ENCODE data around the gene MYO16. TPM values are rescaled to one million over a fixed set of nuclear protein-coding genes. Genes with fewer than 3 reads are reported as not detected.

The MYO16 gene
- total RNA-seq, 1 experiment from 2014 or later = 0.49 TPM

DNA sequence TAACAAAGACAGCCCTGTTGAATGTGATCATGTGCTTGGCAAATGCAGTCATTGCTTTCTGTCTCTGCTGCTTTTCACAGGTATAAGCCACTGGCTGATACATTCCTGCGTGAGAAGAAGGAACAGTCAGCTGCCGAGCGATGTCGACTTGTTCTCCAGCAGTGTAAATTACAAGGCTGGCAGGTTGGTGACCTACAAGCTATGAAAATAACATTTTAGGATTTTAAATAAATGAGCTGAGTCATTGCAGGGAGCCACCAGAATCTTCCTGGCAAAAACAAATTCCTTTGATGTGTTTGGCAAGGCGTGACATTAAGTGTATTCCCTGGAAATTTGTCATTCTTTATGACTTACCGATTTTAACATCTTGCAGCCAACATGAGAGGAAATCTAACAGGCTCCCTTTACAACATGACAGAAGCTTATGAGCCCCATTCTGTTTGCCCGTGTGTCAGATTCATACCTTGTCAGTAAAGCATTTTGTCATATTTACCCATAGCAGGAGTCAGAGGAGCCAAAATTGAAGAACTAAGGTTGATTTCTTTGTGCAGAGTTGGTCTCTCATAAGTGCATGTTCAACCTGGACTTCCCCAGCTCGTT lies 471.4 kb downstream of the MYO16 start:
- intact Hi-C loops (cut with micrococcal nuclease; ENCODE audit: unreplicated experiment) = no loop called here
- H3K9me3 ChIP-seq (ENCODE audit: low read depth, low read length, poor library complexity, severe bottlenecking) = no peaks in the 10 kb centered on the region
- no peak overlapping the region for H3K27ac ChIP-seq (ENCODE audit: low read depth, low read length, poor library complexity, severe bottlenecking)
- no peaks in the 10 kb centered on the region for H3K27me3 ChIP-seq (replicated peaks; ENCODE audit: insufficient read depth, low read depth, low read length, poor library complexity)
- TF ChIP-seq, protein P1, sequence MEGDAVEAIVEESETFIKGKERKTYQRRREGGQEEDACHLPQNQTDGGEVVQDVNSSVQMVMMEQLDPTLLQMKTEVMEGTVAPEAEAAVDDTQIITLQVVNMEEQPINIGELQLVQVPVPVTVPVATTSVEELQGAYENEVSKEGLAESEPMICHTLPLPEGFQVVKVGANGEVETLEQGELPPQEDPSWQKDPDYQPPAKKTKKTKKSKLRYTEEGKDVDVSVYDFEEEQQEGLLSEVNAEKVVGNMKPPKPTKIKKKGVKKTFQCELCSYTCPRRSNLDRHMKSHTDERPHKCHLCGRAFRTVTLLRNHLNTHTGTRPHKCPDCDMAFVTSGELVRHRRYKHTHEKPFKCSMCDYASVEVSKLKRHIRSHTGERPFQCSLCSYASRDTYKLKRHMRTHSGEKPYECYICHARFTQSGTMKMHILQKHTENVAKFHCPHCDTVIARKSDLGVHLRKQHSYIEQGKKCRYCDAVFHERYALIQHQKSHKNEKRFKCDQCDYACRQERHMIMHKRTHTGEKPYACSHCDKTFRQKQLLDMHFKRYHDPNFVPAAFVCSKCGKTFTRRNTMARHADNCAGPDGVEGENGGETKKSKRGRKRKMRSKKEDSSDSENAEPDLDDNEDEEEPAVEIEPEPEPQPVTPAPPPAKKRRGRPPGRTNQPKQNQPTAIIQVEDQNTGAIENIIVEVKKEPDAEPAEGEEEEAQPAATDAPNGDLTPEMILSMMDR (conservative IDR thresholded peaks at IDR 0.05; ENCODE audit: low read depth, low read length) = no peak
- no peak for TF ChIP-seq EZH2 (IDR thresholded peaks at IDR 0.05; ENCODE audit: borderline replicate concordance, low read depth, low read length, poor library complexity, severe bottlenecking)
- H3K36me3 ChIP-seq (ENCODE audit: insufficient read depth, low read length, poor library complexity, severe bottlenecking) = no peaks in the 10 kb centered on the region
- no peak overlapping the region for H3K4me3 ChIP-seq (ENCODE audit: low read depth, low read length, poor library complexity, severe bottlenecking)
- H3K4me1 ChIP-seq (ENCODE audit: insufficient read depth, low read length, poor library complexity, severe bottlenecking) = peaks cover 12% of the 10 kb centered on the region
- POLR2A ChIA-PET (ENCODE audit: low non-redundant PET) = no interaction called here
- CTCF ChIA-PET = no interaction called here
- no peak for DNase-seq (ENCODE audit: low spot score)
- BruUV-seq (replicated peaks) = no TSS peak

DNA sequence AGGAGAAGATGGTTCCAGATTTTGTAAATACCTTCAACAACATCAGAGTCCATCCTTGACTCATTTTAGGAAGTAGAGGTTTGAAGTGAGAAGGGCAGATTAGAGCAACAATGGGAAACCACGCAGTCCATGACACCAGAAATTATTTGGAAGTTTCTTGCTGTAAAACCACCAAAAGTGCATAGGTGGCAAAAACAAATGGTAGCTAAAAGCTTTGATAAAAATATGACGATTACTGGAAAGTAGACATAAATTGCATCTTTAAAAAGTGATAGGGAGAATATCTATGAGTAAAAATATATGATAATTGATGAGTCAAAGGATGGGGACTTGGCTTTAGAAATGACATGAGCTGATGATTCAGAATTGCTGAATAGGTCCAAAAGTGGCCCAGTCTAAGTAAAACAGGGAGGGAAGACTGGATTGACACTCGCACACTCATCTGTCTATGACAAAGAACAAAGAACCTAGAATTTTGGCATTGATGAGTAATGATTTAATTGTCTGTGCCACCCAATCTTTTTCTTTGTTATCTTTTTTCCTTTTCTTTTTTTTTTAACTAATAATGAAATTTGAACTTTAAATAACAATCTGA lies 472.2 kb downstream of the MYO16 start:
- POLR2A ChIA-PET (ENCODE audit: low non-redundant PET) = no interaction called here
- no peak overlapping the region for H3K4me3 ChIP-seq (ENCODE audit: low read depth, low read length, poor library complexity, severe bottlenecking)
- H3K4me1 ChIP-seq (ENCODE audit: insufficient read depth, low read length, poor library complexity, severe bottlenecking) = peaks cover 4% of the 10 kb centered on the region
- H3K36me3 ChIP-seq (ENCODE audit: insufficient read depth, low read length, poor library complexity, severe bottlenecking) = no peaks in the 10 kb centered on the region
- intact Hi-C loops (cut with micrococcal nuclease; ENCODE audit: unreplicated experiment) = no loop called here
- CTCF ChIA-PET = no interaction called here
- no peak overlapping the region for H3K27ac ChIP-seq (ENCODE audit: low read depth, low read length, poor library complexity, severe bottlenecking)
- no peaks in the 10 kb centered on the region for H3K27me3 ChIP-seq (replicated peaks; ENCODE audit: insufficient read depth, low read depth, low read length, poor library complexity)
- TF ChIP-seq EZH2 (IDR thresholded peaks at IDR 0.05; ENCODE audit: borderline replicate concordance, low read depth, low read length, poor library complexity, severe bottlenecking) = no peak
- TF ChIP-seq, protein P1 (conservative IDR thresholded peaks at IDR 0.05; ENCODE audit: low read depth, low read length) = no peak
- H3K9me3 ChIP-seq (ENCODE audit: low read depth, low read length, poor library complexity, severe bottlenecking) = no peaks in the 10 kb centered on the region
- DNase-seq (ENCODE audit: low spot score) = no peak
- BruUV-seq (replicated peaks) = no TSS peak

DNA sequence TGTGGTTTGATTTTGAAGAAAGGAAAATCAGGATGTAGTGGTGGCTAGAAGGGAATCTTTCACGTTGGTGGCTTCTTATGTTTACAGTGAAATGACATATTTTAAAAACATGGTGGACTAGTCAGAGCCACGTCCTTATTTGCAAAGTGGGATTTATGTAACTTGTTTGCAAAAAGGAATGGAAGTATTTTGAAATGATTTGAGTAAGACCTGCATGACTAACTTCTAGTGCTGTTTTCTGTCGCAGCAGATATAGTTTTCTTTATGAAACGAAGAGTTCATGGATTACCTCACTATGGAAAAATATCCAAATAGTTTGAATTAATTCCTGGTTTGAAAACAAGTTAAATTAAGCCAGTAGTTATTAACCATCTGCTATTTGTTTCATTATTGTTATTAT lies 476.5 kb downstream of the MYO16 start:
- BruUV-seq (replicated peaks) = no TSS peak
- Histone ChIP-seq H3K27ac (ENCODE audit: low read depth, low read length, poor library complexity, severe bottlenecking) (no peak overlapping the region), H3K36me3 (ENCODE audit: insufficient read depth, low read length, poor library complexity, severe bottlenecking) (no peaks in the 10 kb centered on the region), H3K4me1 (ENCODE audit: insufficient read depth, low read length, poor library complexity, severe bottlenecking) (no peaks in the 10 kb centered on the region), H3K27me3 (replicated peaks; ENCODE audit: insufficient read depth, low read depth, low read length, poor library complexity) (no peaks in the 10 kb centered on the region), H3K9me3 (ENCODE audit: low read depth, low read length, poor library complexity, severe bottlenecking) (no peaks in the 10 kb centered on the region), H3K4me3 (ENCODE audit: low read depth, low read length, poor library complexity, severe bottlenecking) (no peak overlapping the region)
- DNase-seq (ENCODE audit: low spot score) = no peak
- TF ChIP-seq, protein P1 (conservative IDR thresholded peaks at IDR 0.05; ENCODE audit: low read depth, low read length) = no peak
- TF ChIP-seq EZH2 (IDR thresholded peaks at IDR 0.05; ENCODE audit: borderline replicate concordance, low read depth, low read length, poor library complexity, severe bottlenecking) = no peak
- intact Hi-C loops (cut with micrococcal nuclease; ENCODE audit: unreplicated experiment) = no loop called here
- ChIA-PET CTCF (no interaction called here), POLR2A (ENCODE audit: low non-redundant PET) (no interaction called here)
